Measurements from ENCODE around the gene WNT11.

DNA sequence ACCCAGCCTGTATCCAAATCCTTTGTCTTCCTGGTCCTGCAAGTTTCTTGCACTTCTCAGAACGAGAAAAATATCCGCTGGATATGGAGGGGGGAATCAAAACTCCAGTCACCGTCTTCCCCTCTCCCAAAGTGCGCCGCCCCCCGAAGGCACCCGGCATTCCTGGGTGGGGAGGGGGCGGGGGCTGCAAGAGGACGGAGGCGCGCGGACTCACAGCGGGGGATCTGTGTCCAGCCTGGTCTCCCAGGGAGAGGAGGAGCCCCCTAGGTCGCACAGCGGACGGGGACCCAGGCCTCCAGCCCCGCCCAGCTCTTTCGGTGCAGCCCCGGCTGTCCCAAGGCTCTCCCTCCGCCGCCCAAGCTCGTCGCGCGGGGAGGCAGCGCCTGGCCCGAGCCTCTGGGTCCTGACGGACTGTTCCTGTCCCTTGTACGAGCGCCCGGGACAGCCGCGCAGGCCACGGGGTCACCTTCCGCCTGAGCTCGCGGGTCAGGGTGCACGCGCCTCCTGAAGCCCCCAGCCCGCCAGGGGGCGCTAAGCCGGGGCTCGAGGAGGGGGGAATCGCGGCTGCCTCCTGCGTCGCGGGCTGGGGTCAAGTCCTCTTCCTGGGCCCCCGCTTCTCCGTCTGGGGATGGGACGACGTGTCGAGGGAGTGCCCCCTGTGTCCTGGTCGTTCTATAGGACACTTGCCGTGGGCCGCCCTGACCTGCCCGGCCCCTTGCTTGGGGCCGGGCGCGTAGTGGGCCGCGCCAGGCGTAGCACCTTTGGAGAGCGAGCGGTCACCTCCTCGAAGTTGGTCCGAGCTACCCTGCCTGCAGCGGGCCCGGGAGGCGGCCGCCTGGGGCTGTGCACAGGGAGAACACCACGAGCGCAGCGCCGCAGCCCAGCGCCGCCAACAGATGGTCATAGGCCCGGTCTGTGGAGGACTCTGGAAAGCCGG, 2.4 kb upstream of the WNT11 start:
- TF ChIP-seq CTCF (IDR thresholded peaks at IDR 0.05): peak in 1 of 3 donors; percentile 72
- TF ChIP-seq POLR2A (IDR thresholded peaks at IDR 0.05): no peak
